Pons (tissue), 1 donor: ENCODE results near the gene MYO1F.
"Not testable (repeated sequence)": the region's sequence is repeated elsewhere in the genome, so short reads cannot be mapped to it uniquely, and the experiment has no call there.

ENCODE experiments used
- DNase-seq: peaks from one replicate; pipeline ENCODE4 v3.0.0-alpha.2; 2016; ENCODE audit warnings: low spot score

Gene MYO1F

DNA sequence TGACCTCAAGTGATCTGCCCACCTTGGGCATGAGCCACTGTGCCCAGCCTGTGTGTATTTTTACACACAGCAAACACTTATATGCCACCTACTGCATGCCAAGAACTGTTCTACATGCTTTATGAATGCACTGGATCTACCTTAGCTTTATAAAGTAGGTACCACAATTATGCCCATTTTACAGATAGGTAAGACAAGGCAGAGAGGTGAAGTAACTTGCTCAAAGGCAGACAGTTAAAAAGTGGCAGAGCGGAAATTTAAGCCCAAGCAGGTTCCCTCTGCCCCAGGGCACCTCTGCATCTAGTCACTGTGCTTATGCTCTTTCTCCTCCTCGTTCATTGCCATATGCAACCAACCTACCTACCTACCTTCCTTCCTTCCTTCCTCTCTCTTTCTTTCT is 22.8 kb upstream of the MYO1F start:
- DNase-seq, result no peak

DNA sequence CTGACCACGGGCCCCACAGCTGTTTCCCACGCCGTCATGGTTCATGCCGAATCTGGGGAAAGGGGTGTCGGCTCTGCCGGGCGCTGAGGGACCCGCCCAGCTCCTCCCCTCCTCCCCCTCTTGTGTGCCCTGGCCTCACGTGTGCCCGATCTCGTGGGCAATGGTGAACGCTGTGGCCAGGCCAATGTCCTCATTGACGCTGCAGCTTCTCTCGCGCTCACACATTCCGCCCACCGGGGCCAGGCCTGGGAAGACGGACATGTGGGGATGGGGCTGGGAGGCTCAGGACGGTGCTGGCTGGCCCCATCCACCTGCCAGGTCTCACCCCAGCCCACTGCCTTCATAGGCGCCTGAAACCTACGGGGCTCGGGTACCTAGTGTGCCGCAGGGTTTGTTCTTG is 18.9 kb upstream of the MYO1F start:
- no peak for DNase-seq

DNA sequence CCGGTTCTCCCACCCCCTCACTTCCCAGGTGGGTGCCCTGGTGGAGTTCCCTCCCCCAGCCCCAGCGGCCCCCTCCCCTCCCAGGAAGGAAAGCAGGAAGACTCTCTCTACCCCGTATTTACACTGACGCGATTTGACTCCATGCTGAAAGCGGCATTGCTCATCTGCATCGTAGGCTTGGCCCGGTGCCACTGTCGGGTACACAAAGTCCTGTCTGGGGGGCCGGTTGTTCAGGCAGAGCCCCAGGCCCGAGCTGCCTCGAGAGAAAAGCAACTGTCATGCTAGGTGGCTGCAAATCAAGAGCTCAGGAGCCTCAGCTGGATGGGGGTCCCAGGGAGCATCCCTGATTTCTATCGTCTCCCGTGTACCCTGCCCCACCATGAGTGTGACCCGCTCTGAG is 18.4 kb upstream of the MYO1F start:
- DNase-seq, result no peak

DNA sequence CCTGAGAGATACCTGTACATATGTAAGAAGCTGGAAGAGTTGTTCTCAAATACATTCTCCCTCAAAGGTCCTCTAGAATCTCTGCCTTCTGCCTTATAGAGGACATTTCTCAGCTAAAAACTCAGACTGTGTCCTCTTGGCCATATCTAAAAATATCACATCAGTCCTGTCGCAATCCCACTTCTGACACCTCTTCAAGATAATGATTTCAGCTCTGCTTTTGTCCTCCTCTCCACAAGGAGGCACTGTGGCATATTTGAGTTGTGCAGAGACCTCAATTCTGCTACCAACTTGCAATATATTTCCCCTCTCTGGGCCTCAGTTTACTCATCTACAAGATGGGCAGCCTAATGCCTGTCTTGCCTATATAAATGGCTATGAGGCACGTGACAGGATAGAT is 16.7 kb upstream of the MYO1F start:
- DNase-seq, result no peak

DNA sequence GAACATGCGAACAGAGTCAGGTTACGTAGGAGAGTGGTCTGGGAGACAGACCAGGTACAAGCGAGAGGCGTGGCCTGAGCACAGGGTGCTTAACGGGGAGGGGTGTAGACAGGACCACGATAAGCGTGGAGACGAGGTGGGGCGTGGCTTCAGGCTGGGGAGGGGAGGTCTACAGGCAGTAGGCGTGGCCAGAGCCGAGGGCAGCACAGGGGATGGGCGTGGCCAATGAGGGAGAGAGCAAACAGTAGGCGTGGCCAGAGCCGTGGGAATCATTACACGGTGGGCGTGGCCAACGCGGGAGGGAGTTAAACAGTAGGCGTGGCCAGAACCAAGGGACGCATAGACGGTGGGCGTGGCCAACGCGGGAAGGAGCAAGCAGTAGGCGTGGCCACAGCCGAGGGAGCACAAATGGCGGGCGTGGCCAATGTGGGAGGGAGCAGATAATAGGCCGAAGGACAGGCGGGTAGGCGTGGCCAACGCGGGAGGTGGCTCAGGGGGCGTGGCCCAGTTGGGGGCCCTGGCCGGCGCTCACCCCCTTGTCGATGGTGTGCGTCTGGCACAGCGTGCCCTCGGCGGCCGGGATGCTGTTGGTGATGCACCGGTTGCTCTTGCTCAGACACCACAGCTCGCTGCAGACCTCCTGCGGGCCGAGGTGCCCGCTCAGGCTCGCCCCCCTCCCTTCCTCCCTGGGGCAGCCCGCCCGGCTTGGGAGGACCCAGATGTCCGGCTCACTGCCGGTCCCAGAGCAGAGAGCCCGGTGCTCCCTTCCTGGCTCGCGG is 15.2 kb upstream of the MYO1F start:
- DNase-seq, result peak; percentile 86

DNA sequence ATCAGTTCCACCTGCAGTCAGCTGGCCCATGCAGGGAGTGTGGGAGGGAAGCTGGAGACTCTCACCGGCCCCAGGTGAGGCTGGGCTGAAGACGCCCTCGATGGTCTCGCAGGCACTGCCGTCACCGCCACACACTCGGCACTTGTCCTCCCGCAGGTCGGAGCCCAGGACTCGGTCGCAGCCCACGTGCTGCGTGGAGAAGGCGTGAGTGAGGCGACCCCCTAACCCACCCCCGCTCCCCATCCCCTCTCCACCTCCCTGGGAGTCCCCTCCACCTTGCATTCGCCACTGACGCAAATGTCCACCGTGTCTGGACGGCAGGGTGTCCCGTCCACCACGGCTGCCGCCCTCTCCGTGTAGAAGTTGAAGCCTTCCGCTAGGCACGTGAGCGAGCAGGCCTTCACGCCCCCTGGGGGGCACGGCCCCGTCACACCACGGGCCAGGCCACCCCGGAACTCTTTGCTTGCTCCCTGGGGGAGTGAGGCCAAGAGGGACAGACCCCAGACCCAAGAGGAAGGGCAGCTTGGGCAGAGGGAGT is 12.0 kb upstream of the MYO1F start:
- DNase-seq, result no peak

DNA sequence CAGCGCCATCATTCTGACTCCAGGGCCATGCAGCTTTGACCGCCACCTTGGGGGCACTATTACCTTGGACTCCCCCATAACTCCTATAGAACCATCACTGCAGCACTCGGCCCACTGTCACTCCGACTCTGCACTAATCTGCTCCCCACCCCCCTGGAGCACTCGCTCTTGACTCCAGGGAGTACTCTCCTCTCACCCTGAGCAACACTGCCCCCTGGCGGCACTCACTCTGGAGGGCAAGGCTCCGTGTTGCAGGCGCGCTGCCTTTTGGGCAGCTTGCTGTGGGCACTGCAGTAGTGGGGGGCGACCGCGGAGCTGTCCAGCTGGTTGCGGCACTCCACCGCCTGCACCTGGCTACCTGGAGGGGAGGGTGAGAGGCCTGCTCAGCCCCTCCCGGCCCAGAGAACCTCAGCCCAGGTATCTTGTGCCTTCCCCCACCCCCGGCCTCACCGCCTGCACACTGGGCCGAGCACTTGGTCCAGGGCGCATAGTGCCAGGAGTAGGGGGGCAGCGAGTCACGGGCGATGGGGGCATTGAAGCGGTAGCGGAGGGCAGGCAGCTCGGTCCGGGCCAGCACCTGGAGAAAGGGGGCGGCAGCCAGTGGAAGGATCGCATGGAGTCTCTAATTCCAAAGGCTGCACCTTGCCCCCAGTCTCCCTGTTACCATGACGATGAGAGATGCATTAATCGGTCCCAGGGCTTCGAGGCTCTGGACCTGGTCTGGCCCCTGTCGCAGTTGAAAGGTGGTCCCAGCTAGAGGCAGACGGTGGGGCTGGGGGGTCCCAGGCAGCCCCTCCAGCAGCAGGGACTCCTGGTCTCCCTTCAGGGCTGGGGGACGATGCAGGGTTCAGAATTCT is 8.9 kb upstream of the MYO1F start:
- DNase-seq, result no peak

DNA sequence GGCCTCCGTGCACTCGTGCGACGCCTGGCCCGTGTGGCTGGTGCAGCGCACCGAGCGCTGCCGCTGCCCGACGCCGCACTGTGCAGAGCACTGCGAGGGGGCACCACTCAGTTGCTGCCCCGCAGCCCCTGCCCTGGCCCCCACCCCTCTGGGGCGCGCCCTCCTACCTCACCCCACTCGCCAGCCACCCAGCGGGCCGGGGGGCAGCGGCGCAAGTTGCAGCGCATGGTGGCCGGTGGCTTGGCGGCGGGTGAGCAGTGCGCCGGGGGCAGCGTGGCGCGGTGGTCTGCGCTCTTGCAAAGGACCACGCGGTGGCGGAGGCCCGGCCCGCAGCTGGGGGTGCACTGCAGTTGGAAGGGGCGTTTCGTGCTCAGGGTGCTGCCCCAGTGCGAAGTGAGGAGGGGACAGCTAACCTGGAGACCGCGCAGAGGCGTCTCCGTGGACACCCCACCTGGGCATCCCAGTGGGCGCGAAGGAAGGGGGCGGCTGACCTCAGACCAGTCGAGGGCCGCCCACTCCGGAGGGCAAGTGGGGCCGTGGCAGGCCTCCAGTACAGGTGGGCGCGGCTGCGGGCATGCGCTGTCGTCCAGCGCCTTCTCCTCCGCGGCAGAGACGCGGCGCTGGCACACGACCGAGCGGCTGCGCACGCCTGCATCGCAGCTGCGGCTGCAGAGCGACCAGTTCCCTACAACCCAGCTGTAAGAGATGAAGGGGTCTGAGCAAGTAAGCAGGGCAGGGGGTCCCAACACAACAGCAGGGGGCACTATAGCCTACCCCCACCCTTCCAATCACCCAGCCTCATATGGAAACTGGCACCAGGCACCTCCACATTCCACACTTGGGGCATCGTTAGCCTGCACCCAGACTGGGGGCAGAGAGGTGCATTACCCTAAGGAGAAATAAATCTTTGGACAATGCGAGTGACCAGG is 8.0 kb upstream of the MYO1F start:
- no peak for DNase-seq

DNA sequence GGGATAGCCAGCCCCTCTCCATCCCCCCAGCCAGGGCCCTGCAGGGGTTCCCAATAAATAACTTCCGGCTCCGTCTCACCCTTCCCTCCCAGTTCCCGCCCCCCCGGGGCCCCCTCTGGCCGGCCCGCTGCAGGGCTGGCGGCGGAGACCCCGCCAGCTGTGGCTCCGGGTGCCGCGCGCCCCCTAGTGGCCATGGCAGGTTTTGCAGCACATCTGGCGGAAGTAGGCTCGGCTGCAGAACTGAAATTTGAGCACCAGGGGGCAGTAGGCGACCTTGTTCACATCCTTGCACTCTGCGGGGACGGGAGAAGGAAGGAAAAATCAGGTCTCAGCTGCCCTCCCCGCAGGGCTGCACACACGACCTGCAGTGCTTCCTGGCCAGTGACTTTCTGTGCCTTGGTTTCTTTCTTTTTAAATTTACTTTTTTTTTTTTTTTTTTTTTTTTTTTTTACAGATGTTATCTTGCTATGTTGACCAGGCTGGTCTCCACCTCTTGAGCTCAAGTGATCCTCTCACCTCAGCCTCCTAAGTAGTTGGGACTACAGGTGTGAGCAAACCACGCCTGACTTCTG is 3.6 kb upstream of the MYO1F start:
- DNase-seq, result peak; percentile 67

DNA sequence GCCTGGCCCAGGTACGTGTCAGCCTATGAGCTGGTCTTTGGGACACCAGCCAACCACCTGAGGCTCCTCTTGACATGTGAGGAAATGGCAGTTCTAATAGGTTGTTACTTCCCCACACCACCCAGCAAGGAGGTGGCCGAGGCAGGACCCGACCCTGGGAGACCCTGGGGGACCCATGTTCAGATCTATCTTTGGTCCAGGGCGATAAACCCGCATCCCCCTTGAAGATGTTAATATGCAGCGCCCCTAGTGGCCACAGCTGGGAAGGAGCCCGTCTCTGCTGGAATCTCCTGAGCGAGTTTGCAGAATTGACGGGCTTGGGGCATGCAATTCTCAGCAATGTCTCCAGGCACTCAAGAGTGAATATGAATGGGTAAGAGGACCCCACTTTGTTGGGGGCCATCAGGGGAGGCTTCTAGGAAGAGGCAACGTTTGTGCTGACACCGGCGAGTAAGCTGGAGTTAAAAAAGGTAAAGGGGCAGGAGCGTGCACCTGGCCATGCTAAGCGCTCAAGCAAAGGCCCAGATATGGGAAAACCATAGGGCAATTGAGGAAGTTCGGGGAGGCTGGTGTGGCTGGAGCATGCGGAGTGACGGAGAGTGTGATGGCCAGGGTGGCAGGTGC is 1.5 kb upstream of the MYO1F start:
- DNase-seq, result peak; percentile 53

DNA sequence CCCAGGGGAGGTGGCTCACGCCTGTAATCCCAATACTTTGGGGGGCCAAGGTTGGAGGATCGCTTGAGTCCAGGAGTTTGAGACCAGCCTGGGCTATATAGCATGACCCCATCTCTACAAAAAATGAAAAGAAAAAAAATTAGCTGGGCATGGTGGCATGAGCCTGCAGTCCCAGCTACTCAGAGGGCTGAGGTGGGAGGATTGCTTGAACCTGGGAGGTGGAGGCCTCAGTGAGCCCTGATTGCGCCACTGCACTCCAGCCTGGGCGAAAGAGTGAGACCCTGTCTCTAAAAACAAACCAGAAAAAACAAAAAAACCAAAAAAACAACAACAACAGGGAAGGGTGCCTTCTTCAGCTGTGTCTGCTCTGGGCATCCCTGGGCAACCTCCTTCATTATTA is 499 bp upstream of the MYO1F start:
- DNase-seq, result no peak

DNA sequence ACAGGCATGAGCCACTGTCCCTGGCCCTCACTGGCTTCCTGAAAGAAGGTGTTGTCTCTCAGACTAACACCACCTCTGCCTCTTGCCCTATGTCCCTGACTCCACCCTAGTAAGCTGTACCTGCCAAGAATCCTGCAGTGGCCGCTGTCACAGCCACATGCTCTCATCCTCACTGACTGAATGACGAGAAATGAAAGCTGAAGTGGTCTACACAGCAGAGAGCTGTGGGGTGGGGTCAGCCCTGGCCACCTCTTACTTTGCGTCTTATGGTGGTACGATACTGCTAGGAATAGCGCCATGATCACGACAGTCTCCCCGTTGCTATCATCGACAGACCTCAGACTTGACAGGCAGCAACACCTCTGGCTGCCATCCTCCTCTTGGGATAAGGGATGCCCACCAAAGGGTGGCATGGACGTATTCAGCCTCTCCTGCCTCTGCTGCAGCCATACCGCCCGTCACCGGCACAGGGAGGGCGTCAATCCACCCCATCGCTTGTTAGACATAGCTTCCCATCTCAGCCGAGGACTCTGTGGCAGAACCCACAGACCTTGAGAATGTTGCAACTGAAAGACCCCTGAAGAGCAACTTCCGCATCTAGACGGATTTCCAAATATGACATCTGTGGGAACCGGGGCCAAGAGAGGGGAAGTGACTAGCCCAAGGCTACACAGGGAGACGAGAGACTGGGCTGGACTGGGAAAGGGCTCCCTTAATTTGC is 809 bp downstream of the MYO1F start:
- DNase-seq, result no peak

DNA sequence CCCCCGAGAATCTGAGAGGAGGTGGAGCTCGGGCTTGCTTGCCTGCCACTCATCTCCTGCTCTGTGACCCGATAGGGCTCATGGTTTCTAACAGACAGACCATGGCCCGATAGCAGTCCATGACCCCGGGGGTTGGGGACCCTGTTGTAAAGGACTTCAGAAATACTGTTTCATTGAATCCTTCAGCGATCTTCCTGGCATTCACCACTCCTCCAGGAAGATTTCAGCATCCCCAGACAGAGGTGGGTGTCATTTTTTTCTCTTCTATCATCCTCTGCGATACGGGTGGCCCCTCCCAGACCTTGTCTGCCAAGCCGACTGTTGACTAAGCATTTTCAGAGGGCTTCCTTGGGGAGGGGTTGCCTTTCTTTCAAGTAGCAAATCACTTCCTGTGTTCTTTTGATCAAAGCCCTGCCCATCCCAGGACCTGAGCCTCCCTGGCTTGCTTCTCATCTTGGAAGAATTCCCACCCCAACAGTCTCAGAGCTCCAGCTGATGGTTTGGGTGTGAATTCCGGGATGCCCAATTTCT is 1.7 kb downstream of the MYO1F start:
- no peak for DNase-seq

DNA sequence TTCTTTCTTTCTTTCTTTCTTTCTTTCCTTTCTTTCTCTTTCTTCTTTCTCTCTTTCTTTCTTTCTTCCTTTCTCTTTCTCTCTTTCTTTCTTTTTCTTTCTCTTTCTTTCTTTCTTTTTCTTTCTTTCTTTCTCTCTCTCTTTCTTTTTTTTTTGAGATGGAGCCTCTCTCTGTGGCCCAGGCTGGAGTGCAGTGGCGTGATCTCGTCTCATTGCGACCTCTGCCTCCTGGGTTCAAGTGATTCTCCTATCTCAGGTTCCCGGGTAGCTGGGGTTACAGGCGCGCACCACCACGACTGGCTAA is 2.7 kb downstream of the MYO1F start:
- DNase-seq, result not testable (repeated sequence)

DNA sequence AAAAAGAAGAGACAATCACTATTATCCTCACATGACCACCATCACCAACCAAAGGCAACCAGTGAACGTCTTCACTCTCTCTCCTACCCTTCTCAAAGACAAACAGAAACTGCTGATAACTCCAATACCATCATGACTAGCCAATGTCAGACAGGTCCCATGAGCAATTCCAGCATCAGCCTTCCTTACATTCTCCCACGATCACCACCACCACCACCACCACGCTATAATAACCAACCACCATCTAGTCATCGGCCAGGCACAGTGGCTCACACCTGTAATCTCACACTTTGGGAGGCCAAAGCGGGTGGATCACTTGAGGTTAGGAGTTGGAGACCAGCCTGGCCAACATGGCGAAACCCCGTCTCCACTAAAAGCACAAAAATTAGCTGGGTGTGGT is 3.9 kb downstream of the MYO1F start:
- DNase-seq, result no peak

DNA sequence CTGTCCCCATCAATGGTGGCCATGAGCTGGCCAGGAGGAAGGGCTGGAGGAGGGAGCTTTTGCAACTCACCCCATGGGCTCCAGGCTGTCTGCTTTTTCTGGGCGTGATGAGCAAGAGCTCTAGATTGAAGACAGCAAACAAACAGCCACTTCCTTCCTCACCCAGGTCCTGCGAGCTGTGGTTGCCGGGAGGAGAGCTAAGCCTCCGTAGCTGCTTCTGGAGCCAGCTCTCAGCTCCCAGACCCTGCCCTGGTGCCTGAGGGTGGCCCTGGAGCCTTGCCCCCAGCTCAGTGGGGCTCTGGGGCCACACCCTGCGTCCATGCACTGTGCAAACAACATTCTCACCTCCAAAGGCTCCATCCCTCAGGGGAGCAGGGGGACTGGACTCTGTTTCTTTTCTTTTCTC is 6.2 kb downstream of the MYO1F start:
- DNase-seq, result peak; percentile 65

DNA sequence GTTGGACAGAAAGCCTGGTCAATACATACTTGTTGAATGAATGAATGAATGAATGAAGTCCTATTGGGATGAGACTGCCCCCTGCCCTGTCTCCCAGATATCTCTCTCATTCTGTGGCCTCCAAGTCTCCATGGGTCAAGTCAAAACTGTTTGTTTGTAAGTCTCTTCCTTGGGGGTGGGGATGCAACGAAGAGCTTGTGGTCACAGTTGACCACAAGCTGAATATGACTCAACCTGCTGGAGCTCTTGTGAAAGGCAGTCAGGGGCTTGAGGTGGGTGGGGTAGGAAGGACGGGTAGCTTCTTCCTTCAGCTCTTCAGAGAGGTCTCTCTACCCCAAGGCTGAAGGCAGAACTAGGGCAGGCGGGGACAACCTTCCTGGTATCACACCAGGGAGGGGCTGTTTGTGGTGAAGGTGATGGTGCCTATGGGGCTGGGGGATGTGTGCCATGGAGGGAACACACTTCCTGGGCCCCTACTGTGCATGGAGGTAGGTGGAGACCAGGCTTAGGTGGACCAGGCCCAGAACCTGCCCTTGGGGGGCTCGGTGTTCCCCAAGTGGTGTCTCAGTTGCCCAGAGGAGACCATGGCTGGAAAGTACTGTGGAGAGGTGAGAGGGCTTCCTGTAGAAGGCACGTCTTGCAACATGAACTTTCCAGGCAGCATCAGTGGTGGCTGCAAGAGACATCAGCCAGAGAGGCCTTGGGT is 8.0 kb downstream of the MYO1F start:
- peak; percentile 69 for DNase-seq

DNA sequence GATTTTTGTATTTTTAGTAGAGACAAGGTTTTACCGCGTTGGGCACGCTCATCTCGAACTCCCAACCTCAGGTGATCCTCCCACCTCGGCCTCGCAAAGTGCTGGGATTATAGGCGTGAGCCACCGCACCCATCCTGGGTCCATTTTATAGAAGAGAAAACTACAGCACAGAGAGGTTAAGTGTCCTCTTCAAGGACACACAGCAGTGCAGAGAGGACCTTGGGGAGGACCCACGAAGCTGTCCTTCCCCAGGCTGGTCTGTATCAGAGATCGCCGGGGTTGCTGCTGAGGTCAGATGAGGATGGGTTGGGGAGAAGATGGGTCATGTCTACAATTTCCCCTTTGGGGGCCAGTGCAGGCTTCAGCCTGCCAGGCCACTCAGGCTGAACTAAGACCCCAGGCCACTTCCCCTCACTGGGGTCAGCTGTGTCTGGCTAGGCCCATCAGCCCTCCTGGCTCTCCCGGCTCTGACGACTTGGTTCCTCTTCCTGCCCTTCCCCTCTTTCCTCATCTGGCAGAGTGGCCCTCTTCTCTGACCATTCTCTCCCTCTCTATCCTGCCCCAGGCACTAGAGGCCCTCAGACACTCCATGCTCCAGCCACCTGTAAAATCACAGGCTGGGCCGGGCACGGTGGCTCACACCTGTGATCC is 9.6 kb downstream of the MYO1F start:
- DNase-seq, result peak; percentile 56

DNA sequence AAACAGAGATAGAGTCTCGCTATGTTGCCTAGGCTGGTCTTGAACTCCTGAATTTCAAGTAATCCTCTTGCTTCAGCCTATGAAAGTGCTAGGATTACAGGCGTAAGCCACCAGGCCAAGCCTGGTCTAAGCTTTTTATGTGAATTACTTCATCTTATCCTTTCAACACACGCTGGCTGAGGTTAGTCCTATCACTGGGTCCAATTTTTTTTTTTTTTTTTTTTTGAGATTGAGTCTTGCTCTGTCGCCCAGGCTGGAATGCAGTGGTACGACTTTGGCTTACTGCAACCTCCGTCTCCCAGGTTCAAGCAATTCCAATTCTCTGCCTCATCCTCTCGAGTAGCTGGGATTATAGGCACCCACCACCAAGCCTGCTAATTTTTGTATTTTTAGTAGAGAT is 10.4 kb downstream of the MYO1F start:
- DNase-seq, result no peak
